DMS114 treated with DMSO at 0.1 percent for 48 hours (cell line): ENCODE data around the gene TMEM44.
"Not testable (repeated sequence)": the region's sequence is repeated elsewhere in the genome, so short reads cannot be mapped to it uniquely, and the experiment has no call there.

Source experiments
- DNase-seq: peaks from one replicate; lab custom pipeline; 2025; ENCODE audit not compliant: unreplicated experiment; lab: John Stamatoyannopoulos, UW

Gene TMEM44

GRCh38 chr3:194556086-194557056 lies 76.8 kb downstream of the TMEM44 start:
- no peak for DNase-seq

GRCh38 chr3:194555175-194556062 lies 77.8 kb downstream of the TMEM44 start:
- DNase-seq, result no peak

- DNase-seq, result no peak
Observed at GRCh38 chr3:194554473-194555123, 78.6 kb downstream of the TMEM44 start.

GRCh38 chr3:194552327-194552949 lies 80.8 kb downstream of the TMEM44 start:
- no peak for DNase-seq

DNA sequence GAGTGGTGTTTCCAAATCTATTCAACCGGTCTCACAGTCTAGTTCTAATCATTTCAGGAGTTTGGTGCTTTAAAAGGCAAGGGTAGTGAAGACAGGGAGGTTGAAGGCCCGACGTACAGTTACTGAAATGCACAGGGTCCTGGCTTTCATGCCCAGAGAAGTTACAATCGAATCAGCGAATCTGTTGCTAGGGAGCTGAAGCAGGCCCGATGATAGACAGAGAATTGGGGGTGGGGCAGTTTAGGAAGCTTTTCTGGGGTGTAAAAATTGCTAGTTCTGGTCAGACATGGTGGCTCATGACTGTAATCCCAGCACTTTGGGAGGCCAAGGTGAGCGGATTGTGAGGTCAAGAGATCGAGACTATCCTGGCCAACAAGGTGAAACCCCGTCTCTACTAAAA lies 83.4 kb downstream of the TMEM44 start:
- no peak for DNase-seq

- no peak for DNase-seq
Observed at GRCh38 chr3:194548346-194549321, 84.6 kb downstream of the TMEM44 start.

DNA sequence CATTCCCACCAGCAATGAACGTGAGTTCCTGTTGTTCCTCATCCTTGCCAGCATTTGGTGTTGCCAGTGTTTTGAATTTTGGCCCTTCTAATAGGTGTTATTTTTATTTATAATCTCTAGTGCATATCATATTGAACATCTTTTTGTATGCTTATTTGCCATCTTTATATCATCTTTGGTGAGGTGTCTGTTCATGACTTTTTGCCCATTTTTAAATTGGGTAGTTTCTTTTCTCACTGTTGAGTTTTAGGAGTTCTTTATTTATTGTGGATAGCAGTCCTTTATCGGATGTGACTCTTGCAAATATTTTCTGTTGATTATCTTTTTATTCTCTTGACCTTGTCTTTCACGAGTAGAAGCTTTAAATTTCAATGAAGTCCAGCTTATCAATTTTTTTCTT lies 86.2 kb downstream of the TMEM44 start:
- no peak for DNase-seq

DNA sequence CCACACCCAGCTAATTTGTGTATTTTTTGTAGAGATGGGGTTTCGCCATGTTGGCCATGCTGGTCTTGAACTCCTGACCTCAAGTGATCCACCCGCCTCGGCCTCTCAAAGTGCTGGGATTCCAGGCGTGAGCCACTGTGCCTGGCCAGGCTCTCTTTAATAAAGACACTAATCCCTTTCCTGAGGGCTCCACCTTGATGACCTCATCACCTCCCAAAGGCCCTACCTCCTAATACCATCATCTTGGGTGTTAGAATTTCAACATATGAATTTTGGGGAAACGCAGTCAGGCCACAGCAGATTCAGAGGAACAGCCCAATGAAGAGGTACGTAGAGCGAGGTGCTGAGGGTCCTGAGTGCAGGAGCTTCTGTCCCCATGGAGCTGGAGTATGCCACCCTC lies 87.7 kb downstream of the TMEM44 start:
- not testable (repeated sequence) for DNase-seq

GRCh38 chr3:194543550-194543949 lies 89.7 kb downstream of the TMEM44 start:
- no peak for DNase-seq

- DNase-seq, result no peak
Observed at GRCh38 chr3:194541483-194541882, 91.7 kb downstream of the TMEM44 start.

DNA sequence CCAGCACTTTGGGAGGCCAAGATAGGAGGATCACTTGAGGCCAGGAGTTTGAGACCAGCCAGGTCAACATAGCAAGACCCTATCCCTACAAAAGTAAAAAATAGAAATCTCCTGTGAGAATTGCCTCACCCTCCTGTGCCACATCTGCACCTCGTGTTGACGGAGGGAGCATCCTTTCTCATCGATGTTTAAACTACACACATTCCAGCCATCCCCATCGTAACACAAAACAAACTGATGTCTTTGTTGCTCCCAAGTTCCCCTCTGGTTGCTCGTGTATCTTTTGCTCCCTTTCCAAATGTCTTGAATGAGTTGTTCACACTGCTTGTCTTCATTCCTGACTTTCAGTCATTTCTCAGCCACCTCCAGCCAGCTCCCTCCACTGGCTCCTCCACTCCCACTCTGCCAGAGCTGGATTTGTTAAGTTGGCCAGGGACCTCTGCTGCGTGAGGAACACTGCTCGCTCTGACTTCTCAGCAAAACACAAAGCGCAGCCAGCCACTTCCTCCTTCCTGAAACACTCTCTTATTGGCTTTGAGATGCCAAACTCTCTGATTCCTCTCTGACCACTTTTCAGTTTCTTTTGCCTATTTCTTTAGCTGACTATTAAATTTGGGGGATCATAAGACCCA lies 92.8 kb downstream of the TMEM44 start:
- DNase-seq, result no peak

GRCh38 chr3:194539498-194539897 lies 93.7 kb downstream of the TMEM44 start:
- no peak for DNase-seq

GRCh38 chr3:194537732-194538247 lies 95.4 kb downstream of the TMEM44 start:
- no peak for DNase-seq
